K562 (cell line): ENCODE results near the gene CCDC61. TPM values are rescaled to one million over a fixed set of nuclear protein-coding genes. Genes with fewer than 3 reads are reported as not detected.

Experiments used
- ATAC-seq: fragments of 200-7000 bp; cut with Tn5 transposase; 3 replicates; pipeline ENCODE4 v1.9.1; 2020; ENCODE audit warnings: moderate library complexity
- BruUV-seq: library from RNA; stranded (reverse); fragments of 400-500 nt; replicated peaks from 2 replicates; lab custom pipeline; 2021; lab: Mats Ljungman, UMichigan
- CTCF ChIA-PET: fragments of 300-600 bp; formaldehyde crosslinking; extraction: SDS; loops from one replicate; lab custom pipeline; 2021; ENCODE audit warnings: low intra/inter-chr PET ratio; lab: Yijun Ruan, JAX
- POLR2A ChIA-PET: fragments of 300-600, 350-650 bp; sonication (Branson Sonifier 250); formaldehyde crosslinking; extraction: SDS; loops from one replicate; lab custom pipeline; 2021; ENCODE audit warnings: antibody characterized with exemption, inconsistent platforms; lab: Yijun Ruan, JAX
- DNase-seq, 4 experiments: peaks; one replicate each; pipeline versions ENCODE4 v3.0.0 to v3.0.0-alpha.2; 2011 to 2018; ENCODE audit warnings: low spot score in 3 of 4, mixed read lengths in 3 of 4; ENCODE audit errors: extremely low read depth in 1 of 4
- FAIRE-seq: peaks from 2 replicates; lab custom pipeline; 2011; peaks lifted over from hg19 to GRCh38; lab: Jason Lieb, UNC
- H2AFZ ChIP-seq: 2 replicates; pipeline ENCODE4 v1.6.0; 2011; ENCODE audit warnings: low read depth, low read length, control low read depth, inconsistent platforms
- H3K27ac ChIP-seq: fragments of 200-600 bp; 3 replicates; pipeline ENCODE4 v1.8.0; 2011; ENCODE audit warnings: low read depth, mild to moderate bottlenecking, control low read depth, inconsistent platforms, low read length, moderate library complexity, mixed read lengths; ENCODE audit errors: extremely low read depth
- H3K27me3 ChIP-seq, 2 experiments: fragments of 300-600 bp in 1 of 2; 2 replicates in 1 of 2; 3 replicates in 1 of 2; pipeline versions ENCODE4 v1.6.0 to v1.8.0; 2011; ENCODE audit warnings: inconsistent platforms in 2 of 2, low read length in 2 of 2, mild to moderate bottlenecking in 1 of 2, mixed read lengths in 1 of 2, moderate library complexity in 1 of 2; ENCODE audit not compliant: control insufficient read depth in 2 of 2, insufficient read depth in 2 of 2
- H3K36me3 ChIP-seq: fragments of 300-600 bp; 3 replicates; pipeline ENCODE4 v1.8.0; 2011; ENCODE audit warnings: mild to moderate bottlenecking, low read length, inconsistent platforms; ENCODE audit not compliant: control insufficient read depth, insufficient read depth
- H3K4me1 ChIP-seq, 2 experiments: fragments of 200-600 bp in 1 of 2; replicated peaks in 1 of 2; 2 replicates in 1 of 2; 3 replicates in 1 of 2; pipeline versions ENCODE4 v1.5.1 to v1.8.0; 2011; ENCODE audit warnings: inconsistent platforms in 2 of 2, low read length in 2 of 2, mild to moderate bottlenecking in 1 of 2, mixed read lengths in 1 of 2, moderate library complexity in 1 of 2; ENCODE audit not compliant: control insufficient read depth in 2 of 2, insufficient read depth in 2 of 2
- H3K4me2 ChIP-seq: 2 replicates; pipeline ENCODE4 v1.6.1; 2011; ENCODE audit warnings: low read length, control low read depth, inconsistent platforms, mixed read lengths; ENCODE audit not compliant: insufficient read depth
- H3K4me3 ChIP-seq: fragments of 200-600 bp; sonication (generic), shearing (Covaris generic); 2 replicates; pipeline ENCODE4 v1.5.1; 2016; ENCODE audit warnings: control low read depth, inconsistent platforms
- H3K79me2 ChIP-seq: fragments of 200-600 bp; 3 replicates; pipeline ENCODE4 v1.8.0; 2011; ENCODE audit warnings: low read length, inconsistent platforms; ENCODE audit not compliant: control insufficient read depth, insufficient read depth
- H3K9ac ChIP-seq, 2 experiments: 2 replicates each; pipeline versions ENCODE4 v1.6.0 to v1.6.1; 2011; ENCODE audit warnings: low read depth in 2 of 2, low read length in 2 of 2, control low read depth in 1 of 2, inconsistent platforms in 1 of 2, mild to moderate bottlenecking in 1 of 2, mixed read lengths in 1 of 2; ENCODE audit not compliant: insufficient read depth in 1 of 2
- H3K9me1 ChIP-seq: one replicate; pipeline ENCODE4 v1.6.0; 2011; ENCODE audit warnings: inconsistent platforms, mild to moderate bottlenecking, low read length, moderate library complexity; ENCODE audit not compliant: control insufficient read depth, insufficient read depth
- H3K9me3 ChIP-seq: replicated peaks from 2 replicates; pipeline ENCODE4 v1.5.1; 2011; ENCODE audit warnings: low read depth, low read length, inconsistent platforms; ENCODE audit not compliant: control insufficient read depth, insufficient read depth
- H4K20me1 ChIP-seq: replicated peaks from 2 replicates; pipeline ENCODE4 v1.6.1; 2011; ENCODE audit warnings: low read length, inconsistent platforms, mixed read lengths; ENCODE audit not compliant: control insufficient read depth, insufficient read depth
- CLOCK ChIP-seq: fragments of 250-450 bp; sonication (Bioruptor Pico); IDR thresholded peaks from 2 replicates; pipeline ENCODE4 v1.4.0; 2020; ENCODE audit warnings: mild to moderate bottlenecking, moderate library complexity, borderline replicate concordance
- HDAC1 ChIP-seq, 2 experiments: fragments of 450-650 bp; IDR thresholded peaks; 2 replicates each; pipeline ENCODE4 v1.6.1; 2016 to 2017; ENCODE audit warnings: inconsistent platforms in 1 of 2, mild to moderate bottlenecking in 1 of 2, moderate library complexity in 1 of 2
- KLF1 ChIP-seq: fragments of 450-650 bp; IDR thresholded peaks from 2 replicates; pipeline ENCODE4 v1.6.1; 2016; ENCODE audit warnings: missing genetic modification characterization, missing compliant biosample characterization
- NEUROD1 ChIP-seq: fragments of 150-350 bp; IDR thresholded peaks from 2 replicates; pipeline ENCODE4 v1.6.1; 2014; ENCODE audit warnings: borderline replicate concordance, low read length, low read depth; ENCODE audit not compliant: partially characterized antibody
- NKRF ChIP-seq: fragments of 450-650 bp; IDR thresholded peaks from 2 replicates; pipeline ENCODE4 v1.6.1; 2016; ENCODE audit warnings: borderline replicate concordance
- TCFL5 ChIP-seq: fragments of 250-450 bp; sonication (Bioruptor Pico); conservative IDR thresholded peaks from 2 replicates; pipeline ENCODE4 v1.6.1; 2021; ENCODE audit warnings: mild to moderate bottlenecking, moderate library complexity, matching md5 sums
- ZC3H4 ChIP-seq: sonication (generic); formaldehyde crosslinking; IDR thresholded peaks from 2 replicates; pipeline ENCODE4 v1.9.0; 2021; ENCODE audit warnings: missing genetic modification reagents, borderline replicate concordance
- ZNF165 ChIP-seq: fragments of 250-450 bp; sonication (Bioruptor Pico); IDR thresholded peaks from 2 replicates; pipeline ENCODE4 v1.4.0; 2020; ENCODE audit warnings: borderline replicate concordance
- ZNF79 ChIP-seq: fragments of 250-450 bp; sonication (Bioruptor Pico); IDR thresholded peaks from 2 replicates; pipeline ENCODE4 v1.4.0; 2020; ENCODE audit warnings: low read depth, mild to moderate bottlenecking, moderate library complexity
- WGBS: fragments of 100-300 bp; shearing (Covaris generic); methylation state at CpG from one replicate; pipeline ENCODE4 v1.1.6; 2016; ENCODE audit warnings: low coverage, mixed read lengths; ENCODE audit not compliant: insufficient coverage; ENCODE audit errors: missing lambda C conversion rate; 5-methylcytosine and 5-hydroxymethylcytosine counted together
- in situ Hi-C: fragments of 300-500 bp; cut with MboI; formaldehyde crosslinking; loops from 4 replicates; pipeline ENCODE4 v1.15.0; 2018; ENCODE audit warnings: inconsistent platforms, mixed read lengths
- intact Hi-C: fragments of 100-400 bp; cut with micrococcal nuclease; formaldehyde crosslinking; loops from 2 replicates; pipeline ENCODE4 v1.14.2; 2022
- polyA plus RNA-seq, 8 experiments: library from polyadenylated mRNA; depleted of rRNA in 4 of 8; stranded (reverse) in 5 of 8; unstranded in 3 of 8; fragments of >200 nt; fragmentation: Nextera tagmentation in 2 of 8; fragmentation: Illumina TruSeq in 1 of 8; extraction: Ambion mirVana in 2 of 8; extraction: Trizol in 1 of 8; gene quantifications; 2 replicates each; pipeline versions ENCODE4 v1.2.1 to v1.2.3, GENCODE V29; 2011 to 2014; ENCODE audit warnings: inconsistent platforms in 1 of 8, missing spikeins in 1 of 8
- total RNA-seq, 7 experiments: library from RNA; depleted of rRNA in 6 of 7; stranded (reverse); fragments of >200 nt in 6 of 7; fragmentation: Illumina TruSeq in 2 of 7; extraction: Trizol in 2 of 7; gene quantifications; 2 replicates each; pipeline versions ENCODE4 v1.2.1 to v1.2.3, GENCODE V29; 2011 to 2021; ENCODE audit warnings: low replicate concordance in 1 of 7

Gene CCDC61
- total and polyA plus RNA-seq, 9 of the 15 experiments (the other 6 are each of a cell fraction or from before 2014, with no cell fraction given): 0.07 to 27.0 (median 10.3) TPM

GRCh38 chr19:45994456-45994997 is 740 bp upstream of the CCDC61 start (continued):
- no peak for TF ChIP-seq TCFL5 (CRISPR knock-in tag)
- no peak for TF ChIP-seq NEUROD1
- no peak for TF ChIP-seq KLF1 (tag)
- TF ChIP-seq CLOCK: no peak
- no peak for TF ChIP-seq ZNF165 (CRISPR knock-in tag)
- no peak for TF ChIP-seq ZNF79 (CRISPR knock-in tag)

GRCh38 chr19:45995715-45996385 is 583 bp downstream of the CCDC61 start:
- Histone ChIP-seq H3K36me3 (peaks cover 7% of the 10 kb centered on the region; the same call in 2 of the 3 replicates), H3K79me2 (peaks cover 10% of the 10 kb centered on the region; the same call in 2 of the 3 replicates), H3K4me3 (peak overlapping the region; percentile 73), H3K4me1 (peaks cover 17 to 22% of the 10 kb centered on the region in 2 experiments; a peak in 4 of 5 replicates), H4K20me1 (peaks cover 17% of the 10 kb centered on the region), H2AFZ (peak overlapping the region; percentile 63), H3K4me2 (peak overlapping the region; percentile 97), H3K9me1 (no peaks in the 10 kb centered on the region), H3K9ac (peak overlapping the region; percentile 92 to 93), H3K27ac (peak overlapping the region; percentile 76), H3K9me3 (no peaks in the 10 kb centered on the region), H3K27me3 (no peaks in the 10 kb centered on the region)
- ChIA-PET POLR2A (interaction anchor here (0.6 to 1.9 kb wide), 17 partner anchors 7 to 130 kb away, joined by 3 to 8 read pairs (median 3); partner anchors contain the start of genes MYPOP and PGLYRP1), CTCF (no interaction called here)
- FAIRE-seq (peak; percentile 85), ATAC-seq (no peak), DNase-seq (peak in 3 of 4 experiments; percentile 28 to 60 (median 49))
- 4% methylated on average over 13 of the region's 13 CpGs for WGBS
- intact Hi-C loops (no loop called here), in situ Hi-C loops (no loop called here)
- BruUV-seq: TSS peak; percentile 78
- TF ChIP-seq ZC3H4 (CRISPR knock-in tag) (no peak), NKRF (peak; percentile 20; the same call in 1 of the 2 replicates), HDAC1 (IDR thresholded peaks at IDR 0.05) (peak in 1 of 2 experiments; percentile 27; a peak in 1 of 4 replicates)
